ENCODE data around the gene RBMS3.

DNA sequence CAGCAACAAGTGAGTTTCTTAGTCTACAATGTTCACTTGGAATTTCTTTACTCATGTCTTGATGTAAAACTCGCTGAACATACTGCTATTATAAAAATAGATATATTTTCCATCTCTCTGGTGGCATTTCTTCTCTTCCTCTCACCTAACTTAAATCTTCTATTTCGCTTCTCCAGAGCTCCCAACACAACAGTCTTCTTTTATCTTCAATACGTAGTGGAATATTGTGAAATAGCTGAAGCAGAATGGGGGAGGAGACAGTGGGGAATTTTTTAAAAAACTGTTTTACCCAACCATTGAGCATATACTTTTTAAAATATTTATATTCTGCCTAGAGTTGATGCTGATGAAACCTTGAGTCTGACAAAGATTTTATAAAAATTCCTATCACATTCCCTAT lies 548.5 kb downstream of the RBMS3 start:
- TF ChIP-seq ZNF384 (IDR thresholded peaks at IDR 0.05) (no peak), SP1 (IDR thresholded peaks at IDR 0.05) (no peak)

All from HEK293T (cell line).